ENCODE measurements around the gene GABRG3. TPM values are rescaled to one million over a fixed set of nuclear protein-coding genes. Genes with fewer than 3 reads are reported as not detected.

The GABRG3 gene
- total and polyA plus RNA-seq, 3 experiments from 2014 or later: not detected

DNA sequence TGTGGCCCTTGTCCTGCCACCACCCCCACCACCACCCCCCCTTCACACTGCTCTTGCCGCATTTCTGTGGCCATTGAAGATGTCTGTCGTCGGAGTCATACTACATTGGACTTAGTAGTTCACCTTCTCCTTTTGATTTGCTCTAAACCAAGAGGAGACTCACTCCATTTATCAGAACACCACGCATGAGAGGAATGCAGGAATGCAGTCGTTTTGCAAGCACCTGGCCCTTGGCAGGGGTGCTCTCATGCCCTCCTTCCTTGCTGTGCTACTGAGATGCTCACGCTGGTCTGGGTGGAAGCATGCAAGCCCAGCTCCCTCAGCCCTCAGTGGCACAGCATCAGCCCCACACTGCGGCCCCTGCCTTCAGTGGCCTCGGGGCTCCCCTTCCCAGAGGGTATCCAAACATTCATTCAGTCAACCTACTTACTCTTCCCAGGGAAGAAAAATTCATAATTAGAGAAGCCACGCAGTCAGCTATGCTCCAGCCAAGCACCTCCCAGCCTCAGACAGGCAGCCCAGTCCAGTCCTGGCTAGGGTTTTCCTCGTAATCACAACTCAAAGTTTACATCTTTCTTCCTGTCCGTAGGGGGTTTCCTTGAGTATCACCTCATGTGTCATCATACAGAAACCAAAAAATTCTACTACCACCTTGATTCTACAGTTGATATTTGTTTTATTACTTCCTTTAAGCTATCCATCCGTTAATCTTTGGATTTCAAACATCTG, 520.0 kb downstream of the GABRG3 start:
- H3K36me3 ChIP-seq (ENCODE audit: insufficient read depth, low read length): no peaks in the 10 kb centered on the region
- H3K4me1 ChIP-seq (ENCODE audit: insufficient read depth, low read length): no peaks in the 10 kb centered on the region
- H3K9me3 ChIP-seq (ENCODE audit: low read length): no peaks in the 10 kb centered on the region
- Mint-ChIP-seq H3K4me1 (no peaks in the 10 kb centered on the region), H3K36me3 (no peaks in the 10 kb centered on the region), H3K9me3 (peaks cover 0 to 11% (median 5%) of the 10 kb centered on the region in 5 donors), H3K27ac (no peak overlapping the region), H3K4me3 (no peak overlapping the region), H3K27me3 (no peaks in the 10 kb centered on the region)
- DNase-seq: no peak
- ChIA-PET CTCF (no interaction called here), POLR2A (no interaction called here)
- no peak overlapping the region for H3K27ac ChIP-seq (ENCODE audit: low read depth, low read length)
- no peak overlapping the region for H3K4me3 ChIP-seq (ENCODE audit: low read length)
- H3K27me3 ChIP-seq (ENCODE audit: insufficient read depth, low read length, poor library complexity, severe bottlenecking): no peaks in the 10 kb centered on the region

DNA sequence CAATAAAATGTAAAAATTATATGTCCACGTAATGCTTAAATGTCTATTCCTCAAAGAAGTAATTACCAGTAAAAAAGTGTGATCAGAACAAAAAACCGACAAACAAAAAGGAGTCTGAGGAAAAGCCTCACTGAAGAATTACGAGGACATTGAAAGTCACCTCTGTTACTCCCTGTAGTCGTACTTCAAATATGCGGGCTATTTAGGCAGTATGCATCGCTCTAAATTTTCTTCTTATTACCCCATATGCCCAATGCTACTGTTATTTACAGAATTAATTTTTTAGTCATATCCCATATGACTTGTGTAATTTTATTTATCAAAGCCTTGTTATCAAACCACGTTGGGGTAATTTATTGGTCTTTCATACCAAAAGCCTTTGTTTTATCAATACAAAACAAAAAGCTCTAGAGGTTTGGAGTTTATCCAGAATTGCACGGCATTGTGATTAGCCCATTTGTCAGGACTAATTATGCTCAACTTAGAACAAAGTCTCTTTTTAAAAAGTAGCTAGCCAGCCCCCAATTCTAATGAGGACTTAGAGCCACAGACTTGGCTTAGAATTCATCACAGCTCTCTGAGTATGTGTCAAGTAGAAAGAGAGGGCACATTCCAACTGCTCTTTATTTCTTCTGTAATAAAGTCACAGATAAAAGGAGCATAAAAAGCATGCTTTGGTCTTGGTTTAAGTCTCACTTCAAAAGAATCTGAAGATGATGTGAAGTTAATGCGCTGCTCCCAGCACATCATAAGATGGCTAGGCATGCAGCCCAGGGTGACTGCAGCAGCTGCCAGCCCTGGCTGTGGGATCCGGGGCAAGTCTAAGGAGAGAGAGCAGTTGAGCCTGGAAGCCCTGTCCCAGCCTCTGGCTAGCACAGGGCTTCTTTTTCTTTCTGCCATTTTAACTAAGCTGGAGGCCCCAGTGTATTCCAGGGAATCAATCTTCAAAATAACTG, 521.0 kb downstream of the GABRG3 start:
- ChIA-PET CTCF (no interaction called here), POLR2A (no interaction called here)
- no peak overlapping the region for H3K27ac ChIP-seq (ENCODE audit: low read depth, low read length)
- no peak for DNase-seq
- H3K27me3 ChIP-seq (ENCODE audit: insufficient read depth, low read length, poor library complexity, severe bottlenecking): no peaks in the 10 kb centered on the region
- H3K9me3 ChIP-seq (ENCODE audit: low read length): no peaks in the 10 kb centered on the region
- H3K4me3 ChIP-seq (ENCODE audit: low read length): no peak overlapping the region
- Mint-ChIP-seq H3K27ac (no peak overlapping the region), H3K27me3 (no peaks in the 10 kb centered on the region), H3K4me3 (no peak overlapping the region), H3K9me3 (peaks cover 0 to 11% (median 5%) of the 10 kb centered on the region in 5 donors), H3K36me3 (no peaks in the 10 kb centered on the region), H3K4me1 (no peaks in the 10 kb centered on the region)
- no peaks in the 10 kb centered on the region for H3K4me1 ChIP-seq (ENCODE audit: insufficient read depth, low read length)
- H3K36me3 ChIP-seq (ENCODE audit: insufficient read depth, low read length): no peaks in the 10 kb centered on the region

GRCh38 chr15:27495963-27496459, 525.0 kb downstream of the GABRG3 start:
- Histone ChIP-seq H3K4me3 (ENCODE audit: low read length) (no peak overlapping the region), H3K27me3 (ENCODE audit: insufficient read depth, low read length, poor library complexity, severe bottlenecking) (no peaks in the 10 kb centered on the region), H3K4me1 (ENCODE audit: insufficient read depth, low read length) (no peaks in the 10 kb centered on the region), H3K9me3 (ENCODE audit: low read length) (no peaks in the 10 kb centered on the region), H3K36me3 (ENCODE audit: insufficient read depth, low read length) (no peaks in the 10 kb centered on the region), H3K27ac (ENCODE audit: low read depth, low read length) (no peak overlapping the region)
- DNase-seq: no peak
- no peak overlapping the region for H3K27ac Mint-ChIP-seq
- H3K27me3 Mint-ChIP-seq: no peaks in the 10 kb centered on the region
- H3K4me3 Mint-ChIP-seq: no peak overlapping the region
- ChIA-PET CTCF (no interaction called here), POLR2A (no interaction called here)
- H3K4me1 Mint-ChIP-seq: no peaks in the 10 kb centered on the region
- H3K36me3 Mint-ChIP-seq: no peaks in the 10 kb centered on the region
- peaks cover 0 to 11% (median 6%) of the 10 kb centered on the region in 5 donors for H3K9me3 Mint-ChIP-seq

DNA sequence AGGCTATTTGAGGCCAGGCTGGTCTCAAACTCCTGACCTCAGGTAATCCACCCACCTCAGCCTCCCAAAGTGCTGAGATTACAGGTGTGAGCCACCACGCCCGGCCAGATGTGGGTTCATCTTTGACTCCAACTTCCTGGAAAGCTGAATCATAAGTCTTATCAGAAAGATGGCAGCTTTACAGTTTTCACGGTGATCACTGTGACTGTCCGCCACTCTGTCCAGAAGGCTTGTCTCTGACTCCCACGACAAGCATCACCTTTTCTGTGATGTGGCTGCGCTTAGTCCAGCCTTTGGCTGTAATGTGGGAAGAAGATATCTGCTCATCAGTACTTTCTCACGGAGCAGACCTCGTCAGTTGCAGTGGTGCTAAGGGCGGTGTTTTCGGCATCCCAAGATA, 527.7 kb downstream of the GABRG3 start:
- no peak for DNase-seq
- H3K9me3 Mint-ChIP-seq: peaks cover 3 to 11% (median 7%) of the 10 kb centered on the region in 5 donors
- no peaks in the 10 kb centered on the region for H3K4me1 Mint-ChIP-seq

GRCh38 chr15:27499191-27499590, 528.2 kb downstream of the GABRG3 start:
- no peak for DNase-seq
- Mint-ChIP-seq H3K36me3 (no peaks in the 10 kb centered on the region), H3K27ac (no peak overlapping the region), H3K9me3 (peaks cover 3 to 10% (median 8%) of the 10 kb centered on the region in 5 donors), H3K27me3 (peaks cover 0 to 1% of the 10 kb centered on the region in 2 donors), H3K4me3 (no peak overlapping the region), H3K4me1 (no peaks in the 10 kb centered on the region)
- ChIA-PET POLR2A (no interaction called here), CTCF (no interaction called here)
- H3K27ac ChIP-seq (ENCODE audit: low read depth, low read length): no peak overlapping the region
- H3K27me3 ChIP-seq (ENCODE audit: insufficient read depth, low read length, poor library complexity, severe bottlenecking): no peaks in the 10 kb centered on the region
- no peaks in the 10 kb centered on the region for H3K9me3 ChIP-seq (ENCODE audit: low read length)
- no peaks in the 10 kb centered on the region for H3K4me1 ChIP-seq (ENCODE audit: insufficient read depth, low read length)
- H3K36me3 ChIP-seq (ENCODE audit: insufficient read depth, low read length): no peaks in the 10 kb centered on the region
- H3K4me3 ChIP-seq (ENCODE audit: low read length): no peak overlapping the region

More for the DNA sequence above, 527.7 kb downstream of the GABRG3 start:
- Histone ChIP-seq H3K4me3 (ENCODE audit: low read length) (no peak overlapping the region), H3K9me3 (ENCODE audit: low read length) (no peaks in the 10 kb centered on the region), H3K27me3 (ENCODE audit: insufficient read depth, low read length, poor library complexity, severe bottlenecking) (no peaks in the 10 kb centered on the region), H3K4me1 (ENCODE audit: insufficient read depth, low read length) (no peaks in the 10 kb centered on the region), H3K27ac (ENCODE audit: low read depth, low read length) (no peak overlapping the region), H3K36me3 (ENCODE audit: insufficient read depth, low read length) (no peaks in the 10 kb centered on the region)
- ChIA-PET POLR2A (no interaction called here), CTCF (no interaction called here)
- H3K27me3 Mint-ChIP-seq: peaks cover 0 to 1% of the 10 kb centered on the region in 2 donors
- H3K4me3 Mint-ChIP-seq: no peak overlapping the region
- no peak overlapping the region for H3K27ac Mint-ChIP-seq
- no peaks in the 10 kb centered on the region for H3K36me3 Mint-ChIP-seq

- ChIA-PET CTCF (no interaction called here), POLR2A (no interaction called here)
- H3K27ac Mint-ChIP-seq: no peak overlapping the region
- no peak for DNase-seq
- H3K9me3 Mint-ChIP-seq: peaks cover 5 to 10% (median 9%) of the 10 kb centered on the region in 5 donors
- no peaks in the 10 kb centered on the region for H3K4me1 ChIP-seq (ENCODE audit: insufficient read depth, low read length)
- H3K9me3 ChIP-seq (ENCODE audit: low read length): no peaks in the 10 kb centered on the region
- no peaks in the 10 kb centered on the region for H3K4me1 Mint-ChIP-seq
- no peaks in the 10 kb centered on the region for H3K36me3 Mint-ChIP-seq
- H3K27ac ChIP-seq (ENCODE audit: low read depth, low read length): no peak overlapping the region
- H3K4me3 Mint-ChIP-seq: no peak overlapping the region
- peaks cover 0 to 1% of the 10 kb centered on the region in 2 donors for H3K27me3 Mint-ChIP-seq
- H3K4me3 ChIP-seq (ENCODE audit: low read length): no peak overlapping the region
- no peaks in the 10 kb centered on the region for H3K36me3 ChIP-seq (ENCODE audit: insufficient read depth, low read length)
- no peaks in the 10 kb centered on the region for H3K27me3 ChIP-seq (ENCODE audit: insufficient read depth, low read length, poor library complexity, severe bottlenecking)
Measured at GRCh38 chr15:27499719-27500118, 528.7 kb downstream of the GABRG3 start.

DNA sequence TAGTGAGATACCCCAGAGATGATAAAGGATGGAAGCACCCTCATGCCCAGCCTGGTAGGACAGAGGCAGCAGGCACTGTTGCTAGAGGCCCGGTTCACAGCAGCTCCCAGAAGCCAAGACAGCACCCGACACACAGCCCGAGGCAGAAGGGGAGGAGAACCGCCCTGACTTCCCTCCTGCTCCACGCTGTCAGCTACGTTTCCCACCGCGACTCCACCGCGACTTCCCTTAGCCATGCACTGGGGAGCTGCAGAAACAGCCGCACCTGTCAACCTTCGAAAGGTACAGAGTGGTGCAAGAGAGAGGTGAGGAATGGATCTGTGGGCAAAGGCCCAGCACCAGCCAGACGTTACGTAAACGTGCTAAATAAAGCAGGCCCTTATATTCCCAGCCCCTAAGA, 529.2 kb downstream of the GABRG3 start:
- no peaks in the 10 kb centered on the region for H3K4me1 ChIP-seq (ENCODE audit: insufficient read depth, low read length)
- no peaks in the 10 kb centered on the region for H3K36me3 Mint-ChIP-seq
- H3K27me3 Mint-ChIP-seq: peaks cover 0 to 1% of the 10 kb centered on the region in 2 donors
- H3K9me3 Mint-ChIP-seq: peaks cover 9 to 10% (median 9%) of the 10 kb centered on the region in 5 donors
- H3K9me3 ChIP-seq (ENCODE audit: low read length): no peaks in the 10 kb centered on the region
- H3K27ac ChIP-seq (ENCODE audit: low read depth, low read length): no peak overlapping the region
- DNase-seq: no peak
- no peak overlapping the region for H3K4me3 Mint-ChIP-seq
- H3K4me3 ChIP-seq (ENCODE audit: low read length): no peak overlapping the region
- no peaks in the 10 kb centered on the region for H3K4me1 Mint-ChIP-seq
- no peaks in the 10 kb centered on the region for H3K27me3 ChIP-seq (ENCODE audit: insufficient read depth, low read length, poor library complexity, severe bottlenecking)
- ChIA-PET CTCF (no interaction called here), POLR2A (no interaction called here)
- no peaks in the 10 kb centered on the region for H3K36me3 ChIP-seq (ENCODE audit: insufficient read depth, low read length)
- H3K27ac Mint-ChIP-seq: peak overlapping the region in 1 of 8 donors; percentile 38

DNA sequence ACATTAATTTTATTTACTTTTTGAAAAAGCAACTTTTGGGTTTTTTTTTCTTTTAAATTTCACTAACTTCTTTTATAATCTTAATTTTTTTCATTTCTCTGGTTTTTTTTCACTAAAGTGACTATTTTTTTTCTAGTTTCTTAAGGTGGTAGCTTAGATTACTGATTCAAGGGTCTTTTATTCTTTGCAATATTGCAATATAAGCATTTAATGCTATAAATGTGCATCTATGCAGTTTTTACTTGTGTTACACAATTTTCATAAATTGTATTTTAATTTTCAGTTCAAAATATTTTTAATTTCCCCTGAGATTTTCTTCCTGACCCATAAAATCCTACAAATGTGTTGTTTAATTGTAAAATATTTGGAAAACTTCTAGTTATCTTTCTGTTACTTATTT, 535.8 kb downstream of the GABRG3 start:
- H3K4me3 Mint-ChIP-seq: no peak overlapping the region
- H3K27ac Mint-ChIP-seq: no peak overlapping the region
- Histone ChIP-seq H3K27me3 (ENCODE audit: insufficient read depth, low read length, poor library complexity, severe bottlenecking) (no peaks in the 10 kb centered on the region), H3K4me1 (ENCODE audit: insufficient read depth, low read length) (no peaks in the 10 kb centered on the region), H3K27ac (ENCODE audit: low read depth, low read length) (no peak overlapping the region), H3K4me3 (ENCODE audit: low read length) (no peak overlapping the region), H3K9me3 (ENCODE audit: low read length) (peaks cover 4% of the 10 kb centered on the region), H3K36me3 (ENCODE audit: insufficient read depth, low read length) (no peaks in the 10 kb centered on the region)
- ChIA-PET POLR2A (no interaction called here), CTCF (no interaction called here)
- peaks cover 9 to 35% (median 16%) of the 10 kb centered on the region in 5 donors for H3K9me3 Mint-ChIP-seq
- no peak for DNase-seq
- H3K4me1 Mint-ChIP-seq: no peaks in the 10 kb centered on the region
- H3K27me3 Mint-ChIP-seq: peaks cover 0 to 1% of the 10 kb centered on the region in 2 donors
- H3K36me3 Mint-ChIP-seq: no peaks in the 10 kb centered on the region

Data from CD8-positive, alpha-beta memory T cell (primary cell).